T-cell (primary cell): ENCODE measurements around the gene COPZ2. TPM values are rescaled to one million over a fixed set of nuclear protein-coding genes. Genes with fewer than 3 reads are reported as not detected.
A peak's percentile ranks its signal among the peaks of the same experiment; 100 is the strongest.
"Not testable (repeated sequence)": the region's sequence is repeated elsewhere in the genome, so short reads cannot be mapped to it uniquely, and the experiment has no call there.

Experiments used
- ATAC-seq, 4 experiments: fragments of 200-7000 bp in 3 of 4; fragments of 150-1000 bp in 1 of 4; cut with Tn5 transposase; replicated peaks in 1 of 4; 1 replicate in 3 of 4; 2 replicates in 1 of 4; pipeline ENCODE4 v1.10.0; 2021; ENCODE audit warnings: moderate library complexity in 3 of 4, mild to moderate bottlenecking in 2 of 4, moderate number of reproducible peaks in 1 of 4
- CTCF ChIA-PET, 2 donors: fragments of 300-600 bp; sonication (Branson Sonifier 250); formaldehyde crosslinking; loops; one replicate each; lab custom pipeline; 2022; ENCODE audit warnings: antibody characterized with exemption in 2 of 2; lab: Charles Lee
- POLR2A ChIA-PET, 2 donors: fragments of 300-600 bp; sonication (Branson Sonifier 250); formaldehyde crosslinking; loops; one replicate each; lab custom pipeline; 2022; ENCODE audit warnings: antibody characterized with exemption in 2 of 2; lab: Charles Lee
- DNase-seq, 35 experiments: peaks; one replicate each; pipeline versions ENCODE4 v3.0.0 to v3.0.0-alpha.2; 2013 to 2023
- H3K27ac ChIP-seq: one replicate; pipeline ENCODE4 v1.5.1; 2013; ENCODE audit warnings: low read length
- H3K27me3 ChIP-seq, 2 experiments: replicated peaks in 1 of 2; 1 replicate in 1 of 2; 2 replicates in 1 of 2; pipeline versions ENCODE4 v1.6.1 to v1.7.0; 2013; ENCODE audit warnings: low read length in 1 of 2, mixed read lengths in 1 of 2; ENCODE audit not compliant: control insufficient read depth in 2 of 2, insufficient read depth in 2 of 2; ENCODE audit errors: extremely low read depth in 1 of 2
- H3K36me3 ChIP-seq, 2 donors: 1 replicate in 1 of 2; 2 replicates in 1 of 2; pipeline versions ENCODE4 v1.6.1 to v1.7.0; 2013; ENCODE audit warnings: low read length in 1 of 2; ENCODE audit not compliant: control insufficient read depth in 2 of 2, insufficient read depth in 1 of 2; ENCODE audit errors: extremely low read depth in 1 of 2
- H3K4me1 ChIP-seq, 2 experiments: 1 replicate in 1 of 2; 2 replicates in 1 of 2; pipeline versions ENCODE4 v1.6.1 to v1.7.0; 2013; ENCODE audit warnings: low read length in 2 of 2, mixed read lengths in 1 of 2; ENCODE audit not compliant: insufficient read depth in 2 of 2, control insufficient read depth in 1 of 2; ENCODE audit errors: extremely low read depth in 1 of 2
- H3K4me3 ChIP-seq, 2 donors: 1 replicate in 1 of 2; 2 replicates in 1 of 2; pipeline versions ENCODE4 v1.5.1 to v1.7.0; 2013; ENCODE audit warnings: mild to moderate bottlenecking in 2 of 2, low read length in 1 of 2, moderate library complexity in 1 of 2; ENCODE audit not compliant: control insufficient read depth in 1 of 2; ENCODE audit errors: extremely low read depth in 1 of 2
- H3K9me3 ChIP-seq: 2 replicates; pipeline ENCODE4 v1.7.0; 2013
- H3K27ac Mint-ChIP-seq, 2 donors: one replicate each; pipeline ENCODE4 v1.8.0; 2020 to 2021; ENCODE audit warnings: mild to moderate bottlenecking in 2 of 2, mixed read lengths in 2 of 2
- H3K27me3 Mint-ChIP-seq, 2 donors: one replicate each; pipeline ENCODE4 v1.8.0; 2021 to 2022; ENCODE audit warnings: mixed read lengths in 2 of 2
- H3K36me3 Mint-ChIP-seq: one replicate; pipeline ENCODE4 v1.8.0; 2021; ENCODE audit warnings: mixed read lengths
- H3K4me1 Mint-ChIP-seq, 3 donors: one replicate each; pipeline ENCODE4 v1.8.0; 2020 to 2022; ENCODE audit warnings: mixed read lengths in 3 of 3, mild to moderate bottlenecking in 1 of 3
- H3K4me3 Mint-ChIP-seq, 3 donors: one replicate each; pipeline ENCODE4 v1.8.0; 2020 to 2022; ENCODE audit warnings: mild to moderate bottlenecking in 3 of 3, mixed read lengths in 3 of 3, moderate library complexity in 3 of 3
- H3K9me3 Mint-ChIP-seq, 3 donors: one replicate each; pipeline ENCODE4 v1.8.0; 2020 to 2022; ENCODE audit warnings: mixed read lengths in 3 of 3
- WGBS: methylation state at CpG from one replicate; pipeline ENCODE4 v1.1.5; 2013; ENCODE audit warnings: missing lambda C conversion rate; ENCODE audit not compliant: insufficient coverage; 5-methylcytosine and 5-hydroxymethylcytosine counted together
- total RNA-seq, 35 experiments: library from RNA in 6 of 35; stranded (reverse) in 6 of 35; fragments of 120-200 nt in 1 of 35; gene quantifications; one replicate each; pipeline versions ENCODE4 v1.2.1 to v1.2.4 and lab custom pipeline; 2013 to 2026

The COPZ2 gene, protein sequence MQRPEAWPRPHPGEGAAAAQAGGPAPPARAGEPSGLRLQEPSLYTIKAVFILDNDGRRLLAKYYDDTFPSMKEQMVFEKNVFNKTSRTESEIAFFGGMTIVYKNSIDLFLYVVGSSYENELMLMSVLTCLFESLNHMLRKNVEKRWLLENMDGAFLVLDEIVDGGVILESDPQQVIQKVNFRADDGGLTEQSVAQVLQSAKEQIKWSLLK
- total RNA-seq (1 to 10 TPM; 1.2 to 2.6 (median 1.9) TPM), total RNA-seq (lab: John Stamatoyannopoulos, UW) (0.05 to 2.8 (median 0.45) reads per million in 29 experiments)
- 1.9 TPM for total RNA-seq (2013)

DNA sequence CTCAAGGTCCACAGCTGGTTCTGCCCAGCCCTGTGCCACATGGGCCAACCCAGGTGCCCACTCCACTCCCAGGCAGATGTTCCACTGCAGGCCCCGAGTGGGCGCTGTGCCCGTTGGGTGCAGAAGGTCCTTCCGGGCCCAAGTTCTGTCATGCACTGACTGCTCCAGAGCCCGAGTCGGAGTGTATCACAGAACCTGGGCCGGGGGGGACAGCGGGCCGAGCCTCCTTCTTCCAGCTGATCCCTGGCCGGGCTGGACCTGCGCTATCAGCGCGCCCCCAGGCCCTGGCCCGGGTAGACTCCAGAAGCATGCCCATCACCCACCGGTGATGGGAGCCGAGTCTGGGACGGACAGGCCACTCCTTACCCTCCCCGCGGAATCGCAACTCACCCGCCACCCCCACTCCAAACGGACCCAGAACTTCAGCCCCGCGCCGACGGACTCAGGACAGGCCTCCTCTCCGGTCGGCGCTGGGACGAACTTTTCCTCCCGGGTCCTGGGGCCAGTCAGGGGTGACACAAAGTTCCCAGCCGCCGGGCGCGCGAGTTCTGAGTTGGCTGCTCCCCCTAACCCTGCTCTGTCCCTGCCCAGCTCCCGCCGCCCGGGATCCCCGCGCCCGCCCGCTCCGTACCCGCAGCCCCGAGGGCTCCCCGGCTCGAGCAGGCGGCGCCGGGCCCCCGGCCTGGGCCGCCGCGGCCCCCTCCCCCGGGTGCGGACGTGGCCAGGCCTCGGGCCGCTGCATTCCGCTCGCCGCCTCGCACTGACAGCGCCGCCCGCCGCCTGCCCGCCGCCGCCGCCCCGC, at the start of gene COPZ2:
Gene COPZ2 (minus strand): TSS at position 762 of the 802 bp plus-strand sequence. CDS start 20 bp downstream, at position 742.
- no peaks in the 10 kb centered on the region for H3K9me3 Mint-ChIP-seq
- DNase-seq (peak in 34 of 35 experiments; percentile 32 to 78 (median 61)), ATAC-seq (peak; percentile 93 to 96 (median 96))
- H3K27ac Mint-ChIP-seq: no peak within 1 kb of the TSS
- Histone ChIP-seq H3K4me1 (peaks cover 2 to 16% of the 10 kb centered on the region in 2 experiments), H3K4me3 (peak within 1 kb of the TSS; percentile 75 to 78), H3K9me3 (no peaks in the 10 kb centered on the region), H3K36me3 (no peaks in the 10 kb centered on the region), H3K27me3 (peaks cover 0 to 60% of the 10 kb centered on the region in 2 experiments), H3K27ac (no peak within 1 kb of the TSS)
- H3K36me3 Mint-ChIP-seq: no peaks in the 10 kb centered on the region
- peaks cover 5 to 7% (median 6%) of the 10 kb centered on the region in 3 donors for H3K4me1 Mint-ChIP-seq
- CTCF ChIA-PET: interaction anchor here in 1 of 2 donors (1.1 to 2.5 kb wide), 3 partner anchors 11 to 71 kb away, joined by 3 to 13 read pairs (median 6); partner anchors contain the start of genes NFE2L1 and SNX11
- H3K27me3 Mint-ChIP-seq: peaks cover 18 to 32% of the 10 kb centered on the region in 2 donors
- POLR2A ChIA-PET: interaction anchor here in 1 of 2 donors (0.8 kb wide), 1 partner anchor 10 kb away, joined by 3 read pairs; no protein-coding TSS in a partner anchor
- peak within 1 kb of the TSS; percentile 78 to 86 (median 81) for H3K4me3 Mint-ChIP-seq
- 3% methylated on average over 59 of the region's 73 CpGs for WGBS

DNA sequence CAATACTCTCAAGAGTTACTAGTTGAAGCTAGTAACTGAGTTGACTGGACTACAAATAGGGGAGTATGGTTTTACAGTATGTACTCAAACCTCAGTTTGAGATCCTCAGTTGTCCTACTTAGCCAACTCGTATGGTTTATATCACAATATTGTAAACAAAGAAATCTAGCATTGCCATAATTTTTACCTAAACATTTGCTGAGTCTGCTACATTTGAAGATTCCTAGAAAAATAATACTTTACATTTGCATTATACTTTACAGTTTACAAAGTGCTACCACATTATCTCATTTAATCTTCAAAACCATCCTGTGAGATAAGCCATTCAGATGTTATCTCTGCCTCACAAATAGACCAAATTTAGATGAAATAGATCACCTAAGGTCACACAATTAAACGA, 47.3 kb upstream of the COPZ2 start:
- no peak overlapping the region for H3K27ac Mint-ChIP-seq
- CTCF ChIA-PET: interaction anchor here in 1 of 2 donors (0.5 to 2.0 kb wide), 3 partner anchors 20 to 59 kb away, joined by 4 to 8 read pairs (median 5); partner anchors contain the start of gene SNX11
- DNase-seq (no peak), ATAC-seq (no peak)
- Histone ChIP-seq H3K27ac (no peak overlapping the region), H3K36me3 (no peaks in the 10 kb centered on the region), H3K27me3 (no peaks in the 10 kb centered on the region), H3K9me3 (no peaks in the 10 kb centered on the region), H3K4me3 (no peak overlapping the region), H3K4me1 (peaks cover 5 to 7% of the 10 kb centered on the region in 2 experiments)
- H3K4me3 Mint-ChIP-seq: no peak overlapping the region
- no peaks in the 10 kb centered on the region for H3K9me3 Mint-ChIP-seq
- no CpG with 5 or more reads among the region's 2 CpGs for WGBS
- no peaks in the 10 kb centered on the region for H3K27me3 Mint-ChIP-seq
- H3K36me3 Mint-ChIP-seq: peaks cover 3% of the 10 kb centered on the region
- POLR2A ChIA-PET: interaction anchor here (0.6 kb wide), 2 partner anchors 165 to 328 kb away, joined by 3 read pairs; no protein-coding TSS in a partner anchor
- peaks cover 7 to 22% (median 17%) of the 10 kb centered on the region in 3 donors for H3K4me1 Mint-ChIP-seq

DNA sequence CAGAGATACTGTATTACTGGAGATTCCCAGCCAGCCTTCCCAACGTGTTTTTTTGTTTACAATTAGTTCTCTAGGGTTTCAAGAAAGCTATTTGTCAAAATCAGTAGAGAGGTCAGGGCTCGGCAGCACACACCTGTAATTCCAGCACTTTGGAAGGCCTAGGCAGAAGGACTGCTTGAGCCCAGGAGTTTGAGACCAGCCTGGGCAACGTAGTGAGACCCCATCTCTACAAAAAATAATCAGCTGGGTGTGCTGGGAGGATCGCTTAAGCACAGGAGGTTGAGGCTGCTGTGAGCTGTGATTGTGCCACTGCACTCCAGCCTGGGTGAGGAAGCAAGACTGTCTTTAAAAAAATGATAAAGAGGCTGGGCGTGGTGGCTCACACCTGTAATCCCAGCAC, 44.3 kb upstream of the COPZ2 start:
- H3K9me3 Mint-ChIP-seq: no peaks in the 10 kb centered on the region
- POLR2A ChIA-PET: no interaction called here
- Histone ChIP-seq H3K9me3 (no peaks in the 10 kb centered on the region), H3K27ac (no peak overlapping the region), H3K27me3 (no peaks in the 10 kb centered on the region), H3K36me3 (no peaks in the 10 kb centered on the region), H3K4me1 (peaks cover 5 to 7% of the 10 kb centered on the region in 2 experiments), H3K4me3 (no peak overlapping the region)
- H3K27me3 Mint-ChIP-seq: no peaks in the 10 kb centered on the region
- ATAC-seq (no peak), DNase-seq (no peak)
- peaks cover 7 to 20% (median 17%) of the 10 kb centered on the region in 3 donors for H3K4me1 Mint-ChIP-seq
- CTCF ChIA-PET: interaction anchor here (0.5 to 1.9 kb wide), 6 partner anchors 15 to 544 kb away, joined by 3 to 7 read pairs (median 4); no protein-coding TSS in a partner anchor
- WGBS: no CpG with 5 or more reads among the region's 5 CpGs
- H3K27ac Mint-ChIP-seq: no peak overlapping the region
- no peak overlapping the region for H3K4me3 Mint-ChIP-seq
- peaks cover 2% of the 10 kb centered on the region for H3K36me3 Mint-ChIP-seq

DNA sequence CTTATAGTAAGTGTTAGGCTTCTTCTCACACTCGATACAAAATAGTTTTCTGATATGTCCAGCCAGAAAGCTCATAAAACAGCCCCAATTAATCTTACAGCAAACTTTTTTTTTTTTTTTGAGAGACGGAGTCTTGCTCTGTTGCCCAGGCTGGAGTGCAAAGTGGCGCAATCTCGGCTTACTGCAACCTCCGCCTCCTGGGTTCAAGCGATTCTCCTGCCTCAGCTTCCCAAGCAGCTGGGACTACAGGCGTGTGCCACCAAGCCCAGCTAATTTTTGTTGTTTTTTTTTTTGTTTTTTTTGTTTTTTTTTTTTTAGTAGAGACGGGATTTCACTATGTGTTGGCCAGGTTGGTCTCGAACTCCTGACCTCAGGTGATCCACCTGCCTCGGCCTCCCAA, 39.6 kb upstream of the COPZ2 start:
- H3K9me3 ChIP-seq, H3K27me3 Mint-ChIP-seq, H3K4me1 ChIP-seq, H3K4me3 ChIP-seq, H3K4me1 Mint-ChIP-seq, POLR2A ChIA-PET, H3K9me3 Mint-ChIP-seq, H3K27ac Mint-ChIP-seq, H3K27me3 ChIP-seq, DNase-seq, ATAC-seq, H3K4me3 Mint-ChIP-seq, H3K27ac ChIP-seq: not testable (repeated sequence)
- H3K36me3 ChIP-seq: peaks cover 6 to 19% of the 10 kb centered on the region in 2 donors
- peaks cover 20% of the 10 kb centered on the region for H3K36me3 Mint-ChIP-seq
- WGBS: 100% methylated on average over 5 of the region's 10 CpGs
- CTCF ChIA-PET: interaction anchor here (0.6 to 1.6 kb wide), 7 partner anchors 35 to 376 kb away, joined by 3 to 10 read pairs (median 3); no protein-coding TSS in a partner anchor

DNA sequence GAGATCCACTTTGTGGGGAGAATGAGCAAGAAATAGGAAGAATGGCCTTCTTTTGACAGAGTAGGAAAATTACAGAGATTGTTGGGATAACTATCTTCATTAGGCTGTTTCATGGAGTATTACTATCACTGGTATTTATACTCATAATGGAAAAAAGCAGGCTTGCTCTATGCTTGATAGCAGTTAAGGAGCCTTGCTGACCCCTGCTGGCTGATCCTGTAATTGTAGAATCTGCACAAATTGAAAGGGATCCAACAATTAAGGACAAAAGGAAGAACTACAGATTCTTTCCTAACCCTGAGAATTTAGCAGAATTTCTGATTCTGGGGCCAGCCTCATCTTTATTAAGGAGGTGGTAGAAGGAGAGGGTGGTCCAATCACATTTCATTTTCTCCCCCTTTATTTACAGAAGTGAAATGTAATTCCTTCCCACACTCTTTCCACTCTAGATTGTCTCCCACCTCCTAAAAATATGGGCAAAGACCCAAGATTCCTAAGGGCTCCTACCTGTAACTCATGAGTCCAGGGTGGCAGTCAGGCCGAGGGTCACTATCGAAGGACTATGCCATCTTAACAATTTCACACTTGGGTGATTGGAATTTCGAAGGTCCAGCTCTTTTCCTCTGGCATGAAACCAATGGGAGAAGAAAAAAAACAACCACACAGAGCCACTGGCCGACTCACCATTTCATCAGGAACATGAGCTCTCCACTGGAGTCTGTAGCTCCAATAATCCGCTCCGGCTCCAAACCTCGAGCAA, 36.9 kb upstream of the COPZ2 start:
- Mint-ChIP-seq H3K36me3 (peaks cover 24% of the 10 kb centered on the region), H3K9me3 (no peaks in the 10 kb centered on the region), H3K4me3 (no peak overlapping the region), H3K27me3 (no peaks in the 10 kb centered on the region), H3K27ac (no peak overlapping the region), H3K4me1 (no peaks in the 10 kb centered on the region)
- no peak overlapping the region for H3K27ac ChIP-seq
- WGBS: no CpG with 5 or more reads among the region's 7 CpGs
- ATAC-seq (peak; percentile 71 to 81 (median 76)), DNase-seq (peak; percentile 32 to 84 (median 68))
- H3K9me3 ChIP-seq: no peaks in the 10 kb centered on the region
- H3K36me3 ChIP-seq: peaks cover 6 to 40% of the 10 kb centered on the region in 2 donors
- no peaks in the 10 kb centered on the region for H3K4me1 ChIP-seq
- POLR2A ChIA-PET: interaction anchor here in 1 of 2 donors (0.6 kb wide), 1 partner anchor 285 kb away, joined by 5 read pairs; no protein-coding TSS in a partner anchor
- H3K27me3 ChIP-seq: no peaks in the 10 kb centered on the region
- CTCF ChIA-PET: interaction anchor here (0.5 to 4.1 kb wide), 10 partner anchors 30 to 957 kb away, joined by 3 to 37 read pairs (median 4); partner anchors contain the start of gene HOXB9 (in 1 of the 2)
- H3K4me3 ChIP-seq: no peak overlapping the region
